Pons (tissue), 1 donor: Measurements from ENCODE around the gene RER1.

Experiments used
- DNase-seq: peaks from one replicate; pipeline ENCODE4 v3.0.0-alpha.2; 2016; ENCODE audit warnings: low spot score

Gene RER1

GRCh38 chr1:2445823-2446215 is 54.2 kb downstream of the RER1 start:
- DNase-seq, result no peak

- DNase-seq, result peak; percentile 87
Observed at GRCh38 chr1:2446394-2446793, 54.8 kb downstream of the RER1 start.

- no peak for DNase-seq
Observed at GRCh38 chr1:2446861-2447260, 55.2 kb downstream of the RER1 start.

GRCh38 chr1:2447276-2448097 is 55.8 kb downstream of the RER1 start:
- peak; percentile 35 for DNase-seq

GRCh38 chr1:2448098-2448445 is 56.4 kb downstream of the RER1 start:
- no peak for DNase-seq

- peak; percentile 80 for DNase-seq
Observed at GRCh38 chr1:2449636-2450454, 58.2 kb downstream of the RER1 start.

- DNase-seq, result no peak
Observed at GRCh38 chr1:2451741-2452140, 60.1 kb downstream of the RER1 start.

GRCh38 chr1:2452201-2452931 is 60.7 kb downstream of the RER1 start:
- peak; percentile 92 for DNase-seq

GRCh38 chr1:2452932-2453315 is 61.3 kb downstream of the RER1 start:
- DNase-seq, result no peak

GRCh38 chr1:2454227-2454626 is 62.6 kb downstream of the RER1 start:
- no peak for DNase-seq
